Retinal pigment epithelial cell (primary cell): ENCODE data around the gene LGALS3.

Experiments
- DNase-seq: peaks from one replicate; pipeline ENCODE4 v3.0.0-alpha.2; 2010; ENCODE audit warnings: low read depth
- H3K4me3 ChIP-seq: 2 replicates; pipeline ENCODE4 v1.5.1; 2011; ENCODE audit warnings: mild to moderate bottlenecking, low read length, control low read depth, moderate library complexity
- TF ChIP-seq, protein P1 (sequence below): conservative IDR thresholded peaks from 2 replicates; pipeline ENCODE4 v1.5.1; 2011; ENCODE audit warnings: low read depth, low read length, control low read depth, inconsistent platforms

The LGALS3 gene

GRCh38 chr14:55125403-55125802, 3.6 kb upstream of the LGALS3 start:
- DNase-seq: no peak
- TF ChIP-seq, protein P1, sequence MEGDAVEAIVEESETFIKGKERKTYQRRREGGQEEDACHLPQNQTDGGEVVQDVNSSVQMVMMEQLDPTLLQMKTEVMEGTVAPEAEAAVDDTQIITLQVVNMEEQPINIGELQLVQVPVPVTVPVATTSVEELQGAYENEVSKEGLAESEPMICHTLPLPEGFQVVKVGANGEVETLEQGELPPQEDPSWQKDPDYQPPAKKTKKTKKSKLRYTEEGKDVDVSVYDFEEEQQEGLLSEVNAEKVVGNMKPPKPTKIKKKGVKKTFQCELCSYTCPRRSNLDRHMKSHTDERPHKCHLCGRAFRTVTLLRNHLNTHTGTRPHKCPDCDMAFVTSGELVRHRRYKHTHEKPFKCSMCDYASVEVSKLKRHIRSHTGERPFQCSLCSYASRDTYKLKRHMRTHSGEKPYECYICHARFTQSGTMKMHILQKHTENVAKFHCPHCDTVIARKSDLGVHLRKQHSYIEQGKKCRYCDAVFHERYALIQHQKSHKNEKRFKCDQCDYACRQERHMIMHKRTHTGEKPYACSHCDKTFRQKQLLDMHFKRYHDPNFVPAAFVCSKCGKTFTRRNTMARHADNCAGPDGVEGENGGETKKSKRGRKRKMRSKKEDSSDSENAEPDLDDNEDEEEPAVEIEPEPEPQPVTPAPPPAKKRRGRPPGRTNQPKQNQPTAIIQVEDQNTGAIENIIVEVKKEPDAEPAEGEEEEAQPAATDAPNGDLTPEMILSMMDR: no peak
- H3K4me3 ChIP-seq: no peak overlapping the region

- TF ChIP-seq, protein P1: no peak
- no peak for DNase-seq
- no peak overlapping the region for H3K4me3 ChIP-seq
Observed at GRCh38 chr14:55126034-55126433, 3.0 kb upstream of the LGALS3 start.

- DNase-seq: no peak
- no peak overlapping the region for H3K4me3 ChIP-seq
- TF ChIP-seq, protein P1: no peak
Observed at GRCh38 chr14:55126932-55127459, 2.1 kb upstream of the LGALS3 start.

- no peak overlapping the region for H3K4me3 ChIP-seq
- TF ChIP-seq, protein P1: no peak
- peak; percentile 69 for DNase-seq
Observed at GRCh38 chr14:55127460-55127951, 1.5 kb upstream of the LGALS3 start.

GRCh38 chr14:55128386-55129085, 516 bp upstream of the LGALS3 start:
- DNase-seq: no peak
- H3K4me3 ChIP-seq: peak overlapping the region; percentile 47
- TF ChIP-seq, protein P1: no peak

DNA sequence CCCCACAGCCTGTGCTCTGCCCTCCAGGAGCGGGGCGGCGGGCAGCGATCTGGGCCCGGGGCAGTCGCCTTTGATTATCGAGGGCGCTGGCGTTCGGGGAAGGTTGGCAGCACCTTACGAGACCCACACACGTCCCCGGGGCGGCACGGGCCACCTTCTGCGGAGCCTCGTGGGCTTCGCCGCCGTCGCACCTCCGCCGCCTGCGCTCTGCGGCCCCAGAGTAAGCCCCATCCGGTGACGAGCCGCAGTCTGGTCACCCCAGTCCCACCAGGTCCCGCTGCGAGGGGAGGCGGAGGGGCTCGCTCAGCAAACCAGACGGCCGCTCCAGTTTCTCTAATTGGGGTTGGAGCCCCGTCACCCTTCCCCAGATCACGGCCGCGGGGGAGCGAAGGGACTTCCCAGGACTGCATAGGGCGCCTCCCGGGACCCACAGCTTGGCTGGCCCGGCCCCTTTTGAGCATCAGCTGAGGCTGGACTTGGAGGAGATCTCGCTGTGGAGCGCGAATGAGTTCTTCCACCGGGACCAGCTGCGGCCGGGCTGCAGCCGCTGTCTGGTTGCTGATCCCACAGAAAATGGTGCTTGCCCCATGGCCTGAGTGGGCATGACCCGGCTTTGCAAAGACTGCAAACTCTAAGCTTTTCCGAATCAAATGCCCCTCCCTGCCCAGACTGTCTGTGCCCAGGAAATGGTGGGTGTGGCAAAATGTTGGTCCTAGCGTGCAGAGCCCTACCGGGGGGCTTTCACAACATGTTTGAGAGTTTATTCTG, 560 bp downstream of the LGALS3 start:
- peak overlapping the region; percentile 71 for H3K4me3 ChIP-seq
- TF ChIP-seq, protein P1: no peak
- peak; percentile 19 for DNase-seq
